ENCODE results near the gene FAT2.

The FAT2 gene

DNA sequence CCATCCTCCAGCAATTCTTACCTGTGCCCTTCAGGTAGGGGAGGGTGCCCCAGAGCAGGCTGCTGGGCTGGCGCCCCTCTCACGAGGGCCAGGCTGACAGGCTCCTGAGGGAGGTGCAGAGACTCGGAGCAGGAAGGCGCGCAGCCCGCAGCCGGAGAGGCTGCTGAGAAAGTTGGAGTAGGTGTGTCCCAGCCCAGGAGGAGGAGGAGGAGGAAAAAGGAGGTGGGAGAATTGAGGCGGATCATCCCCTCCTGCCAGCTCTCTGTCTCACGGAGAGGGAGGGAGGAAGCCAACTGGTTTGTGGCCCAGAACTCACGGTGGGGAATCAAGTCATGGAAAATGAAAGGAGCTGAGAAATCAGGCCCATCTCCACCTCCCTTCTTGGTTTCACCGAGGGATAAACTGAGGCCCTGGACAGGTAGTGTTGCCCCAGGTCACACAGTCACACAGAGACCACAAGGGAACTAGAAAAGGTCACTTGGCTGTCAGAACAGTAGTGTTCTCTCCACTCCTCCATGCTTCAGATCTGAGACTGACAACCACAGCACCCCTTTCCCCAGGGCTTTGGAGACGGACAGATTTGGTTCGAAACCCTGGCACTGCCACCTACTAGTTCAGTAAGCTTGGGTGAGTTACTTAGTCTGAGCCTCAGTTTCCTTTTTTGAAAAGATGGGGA lies at the start of gene FAT2:
Gene FAT2, minus strand, starts transcription at position 188 of the 676 bp plus-strand sequence. CDS start 22,400 bp downstream, outside the sequence.
- no peak for DNase-seq

DNA sequence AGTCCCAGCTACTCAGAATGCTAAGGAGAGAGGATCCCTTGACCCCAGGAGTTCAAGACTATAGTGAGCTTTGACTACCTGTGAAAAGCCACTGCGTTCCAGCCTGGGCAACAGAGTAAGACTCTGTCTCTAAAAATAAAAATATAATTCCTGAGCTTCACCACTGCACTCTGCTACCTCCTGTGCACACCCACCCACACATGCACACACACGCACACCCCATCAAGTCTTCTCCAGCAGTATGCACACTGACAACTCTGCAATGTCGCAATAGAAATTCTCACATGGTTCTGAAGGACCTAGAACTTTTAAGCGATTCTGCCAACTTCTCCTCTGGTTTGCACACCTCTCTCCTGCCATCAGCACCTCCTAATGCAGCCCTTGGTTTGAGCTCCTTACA lies 47.5 kb upstream of the FAT2 start:
- DNase-seq, result no peak

- no peak for DNase-seq
These were observed 46.5 kb upstream of the FAT2 start for GRCh38 chr5:151637676-151638075.

- DNase-seq, result no peak
These were observed 42.8 kb upstream of the FAT2 start for GRCh38 chr5:151633892-151634291.

DNA sequence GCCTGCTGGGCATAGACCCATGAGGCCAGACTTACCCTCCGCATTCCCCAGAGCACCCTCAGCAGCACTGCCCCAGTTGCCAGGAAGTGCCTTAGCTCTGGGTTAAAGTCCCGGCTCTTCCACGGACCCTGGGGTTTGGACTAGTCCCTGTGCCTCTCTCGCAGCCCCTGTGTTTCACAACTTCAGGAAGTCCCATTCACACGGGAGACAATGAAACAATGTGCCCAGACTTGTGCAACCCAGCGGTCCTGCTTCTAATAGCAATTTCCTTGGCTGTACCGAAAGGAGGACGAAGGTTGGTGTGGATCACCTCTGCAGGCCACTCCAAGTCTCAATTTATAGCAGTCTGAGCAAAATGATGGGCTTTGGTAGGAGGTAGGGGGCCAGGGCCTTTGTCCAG lies 41.8 kb upstream of the FAT2 start:
- no peak for DNase-seq

GRCh38 chr5:151632524-151632923 lies 41.4 kb upstream of the FAT2 start:
- no peak for DNase-seq

DNA sequence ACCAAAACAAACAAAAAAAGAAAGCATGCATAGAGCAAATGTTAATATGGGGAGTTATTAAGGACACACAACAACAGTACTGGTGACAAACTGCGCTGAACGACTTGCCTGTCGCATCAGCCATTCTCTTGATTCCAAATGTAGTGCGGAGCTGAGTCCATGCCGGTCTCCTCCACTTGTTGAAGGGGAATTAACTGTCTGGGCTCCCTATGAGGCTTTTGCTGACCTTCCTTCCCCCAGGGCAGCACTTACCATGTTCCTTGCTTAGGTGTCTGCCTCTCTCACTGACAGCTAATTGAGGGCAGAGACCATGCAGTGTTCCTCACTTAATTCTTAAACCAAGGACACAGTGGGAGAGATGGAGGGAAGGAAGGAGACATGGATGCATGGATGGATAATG lies 40.8 kb upstream of the FAT2 start:
- DNase-seq, result no peak

GRCh38 chr5:151630088-151630487 lies 39.0 kb upstream of the FAT2 start:
- no peak for DNase-seq

- DNase-seq, result no peak
These were observed 37.1 kb upstream of the FAT2 start for GRCh38 chr5:151628112-151628823.

DNA sequence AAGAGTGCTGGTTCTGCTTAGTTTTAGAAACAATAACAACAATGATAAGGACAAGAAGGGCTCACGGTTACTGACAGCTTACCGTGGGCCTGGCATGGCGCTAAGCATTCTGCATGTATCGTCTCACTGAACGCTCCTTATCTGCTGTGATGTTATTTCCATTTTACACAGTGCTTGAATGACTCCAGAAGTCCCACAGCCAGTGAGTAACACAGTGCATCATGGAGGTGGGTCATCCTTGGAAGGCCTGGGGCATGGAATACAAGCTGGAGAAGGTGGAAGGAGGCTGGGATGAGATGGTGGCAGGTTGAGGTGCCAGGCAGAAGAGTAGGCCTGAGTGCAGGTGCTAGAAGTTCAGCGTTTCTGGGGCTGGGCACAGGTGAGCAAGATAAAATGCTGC lies 36.5 kb upstream of the FAT2 start:
- DNase-seq, result no peak

DNA sequence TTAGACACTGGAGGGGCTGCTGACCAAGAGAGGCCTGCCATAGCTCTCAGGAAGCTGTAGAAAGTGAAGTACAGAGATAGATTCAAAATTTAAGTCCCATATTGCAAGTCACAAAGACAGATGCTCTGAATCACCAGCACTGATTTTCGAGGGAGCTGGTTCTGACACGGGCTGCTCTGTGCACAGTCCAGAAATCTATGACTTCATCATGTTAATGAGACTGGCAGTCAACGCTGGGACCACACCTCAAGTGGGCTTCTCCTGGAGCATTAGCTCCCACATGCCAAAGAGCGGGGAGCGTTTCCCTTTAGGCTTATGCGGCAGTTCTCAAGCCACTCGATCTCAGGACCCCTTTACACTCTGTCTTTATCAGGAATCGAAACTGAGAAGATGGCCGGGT lies 34.2 kb upstream of the FAT2 start:
- DNase-seq, result no peak

GRCh38 chr5:151624476-151624875 lies 33.3 kb upstream of the FAT2 start:
- no peak for DNase-seq

- no peak for DNase-seq
These were observed 31.4 kb upstream of the FAT2 start for GRCh38 chr5:151622367-151623088.

DNA sequence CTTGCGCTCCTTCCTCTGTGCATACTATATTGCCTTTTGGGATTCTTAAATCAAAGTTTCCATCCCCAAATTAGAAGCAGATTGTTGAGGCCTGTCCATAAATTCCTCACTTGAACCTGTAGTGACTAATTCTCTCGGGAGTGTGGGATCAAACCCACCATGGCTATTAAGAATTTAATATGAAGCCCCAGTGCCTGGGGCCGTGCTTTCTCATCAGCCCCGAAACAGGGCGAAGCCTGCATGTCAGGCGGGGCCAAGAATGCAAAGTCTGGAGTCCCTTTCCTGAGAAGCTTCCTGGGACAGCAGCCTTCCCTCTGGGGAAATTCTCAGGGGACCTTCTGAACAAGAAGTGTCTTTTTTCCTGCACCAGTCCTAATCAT lies 29.3 kb upstream of the FAT2 start:
- no peak for DNase-seq

- no peak for DNase-seq
These were observed 28.8 kb upstream of the FAT2 start for GRCh38 chr5:151619812-151620460.

DNA sequence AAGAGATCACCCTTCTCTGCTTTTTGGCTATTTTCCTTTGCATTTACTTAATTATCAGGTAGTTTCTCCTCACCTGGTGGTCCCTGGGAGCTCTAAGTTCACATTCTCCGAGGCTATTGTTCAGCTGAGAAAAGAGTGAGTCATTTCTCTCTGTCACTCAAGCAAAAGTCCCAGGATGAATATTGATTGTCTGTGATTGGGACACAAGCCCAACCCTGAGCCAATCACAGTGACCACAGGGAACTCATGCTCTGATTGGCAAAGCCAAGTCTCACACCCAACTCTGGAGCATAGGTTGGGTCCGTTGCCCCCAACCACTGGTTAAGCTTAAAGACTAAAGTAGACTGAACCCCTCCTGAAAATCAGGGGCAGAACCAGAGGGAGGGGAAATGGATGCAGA lies 27.8 kb upstream of the FAT2 start:
- no peak for DNase-seq

DNA sequence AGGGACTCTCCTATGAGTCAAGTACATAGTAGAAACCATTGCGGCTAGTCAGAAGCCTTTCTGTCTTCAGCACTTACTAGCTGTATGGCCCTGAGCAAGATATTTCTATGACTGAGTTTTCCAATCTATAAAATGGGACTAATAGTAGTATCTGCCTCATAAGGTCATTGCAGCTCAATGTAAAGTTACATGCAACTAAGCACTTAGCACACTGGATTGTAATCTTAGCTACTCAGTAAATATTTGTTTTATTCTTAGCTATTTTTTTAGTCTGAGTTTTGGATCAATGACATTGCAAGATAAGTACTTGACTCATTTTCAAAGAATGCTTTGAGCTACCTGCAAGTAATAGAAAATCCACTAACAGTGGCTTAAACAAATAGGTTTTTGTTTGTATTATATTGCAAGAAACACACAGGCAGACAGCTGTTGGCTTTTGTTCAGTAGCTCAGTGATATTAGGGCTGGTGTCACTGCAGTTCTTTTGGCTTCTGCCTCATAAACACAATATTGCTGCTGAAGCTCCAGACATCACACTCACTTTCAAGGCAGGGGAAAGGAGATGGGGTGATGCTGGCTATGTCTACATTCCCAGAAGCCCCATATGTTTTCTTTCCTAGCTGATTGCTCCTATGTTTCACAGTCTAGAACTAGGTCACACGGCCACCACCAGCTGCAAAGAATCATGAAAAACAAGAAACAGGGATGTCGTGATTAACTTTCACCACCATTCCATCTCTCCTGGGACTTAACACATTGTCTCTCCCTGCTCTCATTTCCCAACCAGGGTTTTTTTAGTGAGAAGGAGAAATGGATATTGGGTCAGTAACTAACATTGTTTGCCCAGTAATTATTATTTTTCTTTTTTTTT lies 26.9 kb upstream of the FAT2 start:
- DNase-seq, result no peak

GRCh38 chr5:151617383-151617840 lies 26.3 kb upstream of the FAT2 start:
- no peak for DNase-seq

DNA sequence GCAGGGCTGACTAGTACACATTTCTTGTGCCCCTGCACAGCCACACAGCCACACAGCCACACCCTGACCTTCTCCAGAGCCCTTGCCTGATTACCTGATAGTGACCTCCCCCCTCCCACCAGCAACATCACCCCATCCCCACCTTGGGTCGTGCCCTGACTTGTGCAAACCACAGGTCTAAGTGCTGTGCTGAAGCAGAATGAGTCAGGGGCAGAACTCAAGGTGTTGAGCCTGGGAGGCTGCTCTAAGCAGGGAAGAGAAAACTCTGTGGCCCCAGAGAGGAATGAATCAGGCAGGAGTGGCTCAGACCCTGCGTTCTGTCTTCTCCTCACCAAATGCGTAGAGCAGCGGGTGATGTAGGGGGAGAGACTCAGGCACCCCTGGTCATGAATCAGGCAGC lies 24.3 kb upstream of the FAT2 start:
- DNase-seq, result peak; percentile 12

DNA sequence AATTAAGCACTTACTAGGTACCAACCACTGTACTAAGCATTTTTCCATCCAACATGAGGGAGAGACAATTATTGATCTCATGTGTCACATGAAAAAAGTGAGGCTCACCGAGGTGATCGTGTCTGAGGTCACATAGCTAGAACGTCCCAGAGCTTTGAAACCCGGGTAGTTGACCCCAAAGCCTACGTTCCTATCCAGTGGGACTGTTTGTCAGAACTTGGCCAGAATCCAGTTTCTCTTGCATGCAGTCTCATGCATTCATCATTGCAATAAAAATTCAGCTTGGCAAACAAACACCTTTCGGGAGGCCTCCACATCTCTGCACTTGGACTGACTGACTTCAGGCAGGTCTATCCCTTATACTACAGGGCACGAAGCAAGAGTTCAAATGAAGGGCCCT lies 23.4 kb upstream of the FAT2 start:
- no peak for DNase-seq

DNA sequence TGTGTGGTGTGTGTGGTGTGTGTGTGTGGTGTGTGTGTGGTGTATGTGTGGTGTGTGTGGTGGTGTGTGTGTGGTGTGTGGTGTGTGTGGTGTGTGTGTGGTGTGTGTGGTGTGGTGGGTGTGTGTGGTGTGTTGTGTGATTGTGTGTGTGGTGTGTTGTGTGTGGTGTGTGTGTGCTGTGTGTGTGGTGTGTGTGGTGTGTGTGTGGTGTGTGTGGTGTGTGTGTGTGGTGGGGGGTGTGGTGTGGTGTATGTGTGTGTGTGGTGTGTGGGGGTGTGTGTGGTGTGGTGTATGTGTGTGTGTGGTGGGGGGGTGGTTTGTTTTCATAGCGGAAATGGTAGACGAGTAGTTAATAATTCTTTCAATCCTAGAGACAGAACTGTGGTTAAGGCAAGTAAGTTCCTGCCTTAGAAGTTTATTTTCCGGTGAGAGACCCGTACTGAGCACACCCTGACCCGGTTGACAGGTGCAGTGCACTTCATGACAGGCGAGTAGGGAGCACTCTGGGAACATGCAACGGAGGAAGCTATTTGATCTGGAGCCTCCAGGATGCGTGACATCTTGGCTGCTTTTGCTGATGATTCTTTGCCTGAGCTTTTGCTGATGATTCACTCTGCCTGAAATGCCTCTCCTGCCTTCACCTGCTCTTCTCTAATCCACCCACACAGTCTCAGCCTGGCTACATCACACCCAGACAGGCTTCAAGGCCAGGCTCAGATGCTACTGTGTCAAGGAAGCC lies 21.7 kb upstream of the FAT2 start:
- peak; percentile 67 for DNase-seq

Measured in stimulated activated CD4-positive, alpha-beta T cell treated with anti-CD3 and anti-CD28 coated beads, Interleukin-4, amount 100 ng/mL, for 24 hours (primary cell).